H1 (cell line): ENCODE measurements around the gene NSDHL. TPM values are rescaled to one million over a fixed set of nuclear protein-coding genes. Genes with fewer than 3 reads are reported as not detected.

Experiments
- CTCF ChIA-PET: fragments of 300-600 bp; sonication (Branson Sonifier 250); formaldehyde crosslinking; loops from one replicate; lab custom pipeline; 2021; ENCODE audit not compliant: partially characterized antibody; lab: Charles Lee
- POLR2A ChIA-PET: fragments of 300-600 bp; sonication (Branson Sonifier 250); formaldehyde crosslinking; loops from one replicate; lab custom pipeline; 2021; ENCODE audit warnings: inconsistent platforms; ENCODE audit not compliant: partially characterized antibody; lab: Charles Lee
- DNase-seq, 2 experiments: peaks; one replicate each; pipeline versions ENCODE4 v3.0.0 to v3.0.0-alpha.2; 2010 to 2022; ENCODE audit warnings: low spot score in 2 of 2, low read depth in 1 of 2, mixed read lengths in 1 of 2
- FAIRE-seq: peaks from 2 replicates; lab custom pipeline; 2011; peaks lifted over from hg19 to GRCh38; lab: Jason Lieb, UNC
- H2AFZ ChIP-seq: 2 replicates; pipeline ENCODE4 v1.8.1; 2012; ENCODE audit warnings: low read length, inconsistent platforms
- H2AK5ac ChIP-seq: 2 replicates; pipeline ENCODE4 v1.6.1; 2013; ENCODE audit warnings: low read depth, low read length
- H2BK120ac ChIP-seq: replicated peaks from 2 replicates; pipeline ENCODE3; 2013; ENCODE audit warnings: low read depth, low read length, inconsistent platforms
- H2BK12ac ChIP-seq: 2 replicates; pipeline ENCODE4 v1.6.1; 2013; ENCODE audit warnings: low read depth, low read length
- H2BK15ac ChIP-seq: 2 replicates; pipeline ENCODE4 v1.6.1; 2013; ENCODE audit warnings: low read length
- H2BK20ac ChIP-seq: 2 replicates; pipeline ENCODE4 v1.6.1; 2013; ENCODE audit warnings: low read length
- H2BK5ac ChIP-seq: 2 replicates; pipeline ENCODE4 v1.6.1; 2013; ENCODE audit warnings: low read depth, low read length
- H3K14ac ChIP-seq: 2 replicates; pipeline ENCODE4 v1.6.1; 2013; ENCODE audit warnings: inconsistent platforms; ENCODE audit not compliant: insufficient read length
- H3K18ac ChIP-seq: 2 replicates; pipeline ENCODE4 v1.6.1; 2013; ENCODE audit warnings: low read length; ENCODE audit errors: extremely low read depth
- H3K23ac ChIP-seq: 2 replicates; pipeline ENCODE4 v1.6.1; 2013; ENCODE audit warnings: inconsistent platforms; ENCODE audit not compliant: insufficient read length
- H3K23me2 ChIP-seq: 2 replicates; pipeline ENCODE4 v1.6.1; 2013; ENCODE audit warnings: low read depth, low read length
- H3K27ac ChIP-seq: 2 replicates; pipeline ENCODE4 v1.6.1; 2011; ENCODE audit warnings: low read depth, low read length, inconsistent platforms
- H3K27me3 ChIP-seq, 4 experiments: replicated peaks in 1 of 4; 1 replicate in 1 of 4; 2 replicates in 3 of 4; pipeline versions ENCODE4 v1.6.1 to v1.8.1; 2011 to 2013; ENCODE audit warnings: low read length in 3 of 4, mild to moderate bottlenecking in 3 of 4, inconsistent platforms in 2 of 4, mixed read lengths in 2 of 4, moderate library complexity in 1 of 4; ENCODE audit not compliant: control insufficient read depth in 3 of 4, insufficient read depth in 3 of 4; ENCODE audit errors: extremely low read depth in 1 of 4
- H3K36me3 ChIP-seq, 4 experiments: 2 replicates each; pipeline versions ENCODE4 v1.6.1 to v1.8.1; 2011 to 2013; ENCODE audit warnings: mild to moderate bottlenecking in 4 of 4, low read length in 3 of 4, moderate library complexity in 2 of 4, control low read depth in 1 of 4, inconsistent platforms in 1 of 4; ENCODE audit not compliant: insufficient read depth in 4 of 4, control insufficient read depth in 2 of 4
- H3K4ac ChIP-seq: replicated peaks from 2 replicates; pipeline ENCODE3; 2013; ENCODE audit warnings: low read length, low read depth, mixed read lengths, inconsistent platforms; ENCODE audit not compliant: insufficient read length
- H3K4me1 ChIP-seq, 4 experiments: replicated peaks in 1 of 4; 1 replicate in 1 of 4; 2 replicates in 3 of 4; pipeline versions ENCODE4 v1.6.1 to v1.8.1; 2011 to 2013; ENCODE audit warnings: low read length in 3 of 4, inconsistent platforms in 2 of 4, mixed read lengths in 1 of 4; ENCODE audit not compliant: insufficient read depth in 4 of 4, control insufficient read depth in 3 of 4
- H3K4me2 ChIP-seq, 2 experiments: 2 replicates each; pipeline versions ENCODE4 v1.6.1 to v1.8.1; 2011 to 2013; ENCODE audit warnings: low read depth in 2 of 2, low read length in 2 of 2, control low read depth in 1 of 2, inconsistent platforms in 1 of 2, mild to moderate bottlenecking in 1 of 2; ENCODE audit not compliant: insufficient read depth in 1 of 2
- H3K4me3 ChIP-seq, 4 experiments: fragments of 200-600, 300-600 bp in 1 of 4; sonication (generic), shearing (Covaris generic), sonication (Bioruptor Twin) in 1 of 4; 2 replicates each; pipeline versions ENCODE4 v1.5.1 to v1.8.1; 2011 to 2016; ENCODE audit warnings: low read length in 4 of 4, low read depth in 3 of 4, control low read depth in 2 of 4, inconsistent platforms in 2 of 4, mild to moderate bottlenecking in 2 of 4, mixed read lengths in 1 of 4, moderate library complexity in 1 of 4; ENCODE audit not compliant: insufficient read depth in 2 of 4; ENCODE audit errors: extremely low read depth in 1 of 4
- H3K56ac ChIP-seq: replicated peaks from 2 replicates; pipeline ENCODE3; 2013; ENCODE audit warnings: low read depth, mild to moderate bottlenecking, mixed read lengths, low read length, inconsistent platforms; ENCODE audit not compliant: insufficient read length
- H3K79me1 ChIP-seq: 2 replicates; pipeline ENCODE4 v1.6.1; 2013; ENCODE audit warnings: low read depth, low read length, control low read depth
- H3K79me2 ChIP-seq, 2 experiments: 2 replicates each; pipeline versions ENCODE4 v1.6.1 to v1.8.1; 2012 to 2013; ENCODE audit warnings: low read length in 2 of 2, mild to moderate bottlenecking in 2 of 2, inconsistent platforms in 1 of 2; ENCODE audit not compliant: insufficient read depth in 2 of 2, control insufficient read depth in 1 of 2
- H3K9ac ChIP-seq, 4 experiments: replicated peaks in 1 of 4; 1 replicate in 1 of 4; 2 replicates in 3 of 4; pipeline versions ENCODE4 v1.6.1 to v1.8.1; 2011 to 2013; ENCODE audit warnings: low read depth in 3 of 4, low read length in 3 of 4, control low read depth in 2 of 4, mild to moderate bottlenecking in 2 of 4, moderate library complexity in 2 of 4, inconsistent platforms in 1 of 4; ENCODE audit errors: extremely low read depth in 1 of 4
- H3K9me3 ChIP-seq, 2 experiments: 2 replicates each; pipeline versions ENCODE4 v1.6.1 to v1.8.1; 2012 to 2013; ENCODE audit warnings: mild to moderate bottlenecking in 2 of 2, moderate library complexity in 2 of 2, control low read depth in 1 of 2, inconsistent platforms in 1 of 2, low read depth in 1 of 2, low read length in 1 of 2, mixed read lengths in 1 of 2; ENCODE audit not compliant: insufficient read depth in 2 of 2
- H4K20me1 ChIP-seq, 2 experiments: replicated peaks in 1 of 2; 2 replicates each; pipeline versions ENCODE3 to v1.8.1; 2011 to 2013; ENCODE audit warnings: inconsistent platforms in 2 of 2, low read length in 2 of 2, mild to moderate bottlenecking in 1 of 2; ENCODE audit not compliant: insufficient read depth in 2 of 2, control insufficient read depth in 1 of 2
- H4K5ac ChIP-seq: 2 replicates; pipeline ENCODE4 v1.6.1; 2013; ENCODE audit warnings: low read length, low read depth, mixed read lengths, inconsistent platforms; ENCODE audit not compliant: insufficient read length
- H4K8ac ChIP-seq: 2 replicates; pipeline ENCODE4 v1.8.0; 2013; ENCODE audit warnings: mild to moderate bottlenecking, moderate library complexity, low read length, inconsistent platforms; ENCODE audit not compliant: insufficient read depth; ENCODE audit errors: extremely low read depth
- H4K91ac ChIP-seq: replicated peaks from 2 replicates; pipeline ENCODE3; 2013; ENCODE audit warnings: low read length, mixed read lengths, inconsistent platforms; ENCODE audit not compliant: insufficient read length
- ATF3 ChIP-seq: IDR thresholded peaks from 2 replicates; pipeline ENCODE4 v1.6.1; 2011; ENCODE audit warnings: low read depth, mild to moderate bottlenecking, low read length; ENCODE audit not compliant: insufficient read depth
- CBX5 ChIP-seq: fragments of 300-800, 300-1000 bp; sonication (generic); IDR thresholded peaks from 2 replicates; pipeline ENCODE4 v1.7.1; 2016; ENCODE audit warnings: antibody characterized with exemption, low read length, low read depth
- HDAC6 ChIP-seq: IDR thresholded peaks from one replicate; pipeline ENCODE4 v1.7.1; 2012; ENCODE audit warnings: low read depth, mild to moderate bottlenecking, inconsistent platforms, low read length, moderate library complexity
- KDM5A ChIP-seq: fragments of 200-600 bp; IDR thresholded peaks from 2 replicates; pipeline ENCODE4 v1.7.1; 2012; ENCODE audit warnings: mild to moderate bottlenecking, low read length, inconsistent platforms, mixed read lengths
- NANOG ChIP-seq: IDR thresholded peaks from 2 replicates; pipeline ENCODE4 v1.6.1; 2011; ENCODE audit warnings: low read length, low read depth, mild to moderate bottlenecking, inconsistent platforms; ENCODE audit not compliant: insufficient read depth, poor library complexity, severe bottlenecking
- POLR2A ChIP-seq, 2 experiments: IDR thresholded peaks; 1 replicate in 1 of 2; 2 replicates in 1 of 2; pipeline ENCODE4 v1.6.1; 2011; ENCODE audit warnings: low read depth in 2 of 2, low read length in 2 of 2, mild to moderate bottlenecking in 2 of 2; ENCODE audit errors: control extremely low read depth in 1 of 2
- POU5F1 ChIP-seq: IDR thresholded peaks from 2 replicates; pipeline ENCODE4 v1.6.1; 2011; ENCODE audit warnings: low read depth, mild to moderate bottlenecking, low read length, moderate library complexity
- SUZ12 ChIP-seq: fragments of 200-600 bp; sonication (generic); IDR thresholded peaks from 2 replicates; pipeline ENCODE4 v1.6.1; 2012; ENCODE audit warnings: mild to moderate bottlenecking, inconsistent platforms, low read length, moderate library complexity, mixed read lengths
- YY1 ChIP-seq: IDR thresholded peaks from 2 replicates; pipeline ENCODE4 v1.6.1; 2011; ENCODE audit warnings: low read depth, mild to moderate bottlenecking, low read length
- WGBS, 2 experiments: shearing (Covaris generic) in 1 of 2; methylation state at CpG; one replicate each; pipeline versions ENCODE4 v1.1.6 to v1.1.7; 2013 to 2015; ENCODE audit warnings: low lambda C conversion rate in 2 of 2, mixed read lengths in 2 of 2, inconsistent platforms in 1 of 2, low coverage in 1 of 2, missing lambda C conversion rate in 1 of 2; ENCODE audit not compliant: insufficient replicate concordance in 2 of 2, insufficient coverage in 1 of 2, insufficient read length in 1 of 2; ENCODE audit errors: extremely low coverage in 1 of 2, missing lambda C conversion rate in 1 of 2; 5-methylcytosine and 5-hydroxymethylcytosine counted together
- polyA plus RNA-seq, 7 experiments: library from polyadenylated mRNA; depleted of rRNA in 3 of 7; stranded (reverse) in 5 of 7; unstranded in 2 of 7; fragments of >200 nt in 5 of 7; fragments of 200-250 nt in 2 of 7; gene quantifications; 1 replicate in 5 of 7; 2 replicates in 1 of 7; 4 replicates in 1 of 7; pipeline versions ENCODE4 v1.2.1 to v1.2.3, GENCODE V29; 2011 to 2013; ENCODE audit warnings: missing spikeins in 2 of 7, mixed read lengths in 2 of 7
- total RNA-seq: library from RNA; stranded (reverse); fragmentation: NEBNext Ultra II Directional; extraction: Animal tissue kit (Norgen Biotek cat#: 25700); gene quantifications from 2 replicates; pipeline ENCODE4 v1.2.1, GENCODE V29; 2021

NSDHL gene
- total and polyA plus RNA-seq, 2 of the 8 experiments (the other 6 are each of a cell fraction or from before 2014, with no cell fraction given), result 31.5 to 34.6 TPM

DNA sequence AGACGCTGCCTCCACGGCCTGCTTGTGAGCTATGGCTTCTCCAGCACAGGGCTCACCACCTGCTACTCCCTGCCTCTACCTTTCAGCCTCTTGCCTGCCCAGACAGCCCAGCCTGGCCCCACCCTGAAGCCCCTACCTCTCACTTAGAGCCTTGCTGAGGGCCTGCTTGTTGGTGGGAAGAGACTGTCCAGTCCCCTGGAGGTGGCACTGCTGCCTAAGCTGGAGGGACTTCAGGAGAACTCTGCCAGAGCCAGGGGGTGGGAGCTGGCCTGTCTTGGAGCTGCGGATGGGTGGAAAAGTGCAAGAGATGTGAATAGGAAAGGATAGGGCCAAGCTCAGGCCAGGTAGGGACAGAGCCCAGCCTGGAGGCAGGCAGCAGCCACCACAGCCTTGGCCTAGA lies 64.3 kb downstream of the NSDHL start:
- CTCF ChIA-PET, result interaction anchor here (0.6 to 3.1 kb wide), 9 partner anchors 9 to 152 kb away, joined by 3 to 21 read pairs (median 5); no protein-coding TSS in a partner anchor
- WGBS, 2 experiments, result 83% methylated on average over 2 of the region's 3 CpGs; no CpG with 5 or more reads in 1 of the 2 experiments
- no peak for FAIRE-seq

More for the DNA sequence above, 64.3 kb downstream of the NSDHL start:
- no peak overlapping the region for H3K4me3 ChIP-seq
- no peak overlapping the region for H3K4ac ChIP-seq
- POLR2A ChIA-PET, result interaction anchor here (1.1 kb wide), 2 partner anchors 9 to 19 kb away, joined by 3 to 4 read pairs; no protein-coding TSS in a partner anchor
- H3K14ac ChIP-seq, result no peak overlapping the region
- H3K9me3 ChIP-seq, result no peaks in the 10 kb centered on the region
- no peaks in the 10 kb centered on the region for H4K20me1 ChIP-seq
- no peak overlapping the region for H2BK20ac ChIP-seq
- H3K27me3 ChIP-seq, result peaks cover 0 to 2% (median 0%) of the 10 kb centered on the region in 4 experiments; a peak in 2 of 7 replicates
- H4K91ac ChIP-seq, result no peak overlapping the region
- no peak overlapping the region for H3K27ac ChIP-seq
- H2AFZ ChIP-seq, result no peak overlapping the region
- no peak overlapping the region for H3K23ac ChIP-seq
- peaks cover 2 to 34% (median 22%) of the 10 kb centered on the region in 4 experiments; a peak in 5 of 7 replicates for H3K4me1 ChIP-seq
- H3K36me3 ChIP-seq, result no peaks in the 10 kb centered on the region
- no peak overlapping the region for H3K4me2 ChIP-seq
- H4K5ac ChIP-seq, result no peak overlapping the region
- no peaks in the 10 kb centered on the region for H3K79me1 ChIP-seq
- no peak overlapping the region for H2BK15ac ChIP-seq
- H3K56ac ChIP-seq, result no peak overlapping the region
- no peak overlapping the region for H2BK120ac ChIP-seq
- peaks cover 2% of the 10 kb centered on the region; the same call in 1 of the 2 replicates for H3K23me2 ChIP-seq
- DNase-seq, result no peak
- peak overlapping the region; percentile 60; the same call in 1 of the 2 replicates for H2BK12ac ChIP-seq
- H3K9ac ChIP-seq, result no peak overlapping the region
- H2BK5ac ChIP-seq, result no peak overlapping the region
- no peak overlapping the region; the same call in 1 of the 2 replicates for H3K18ac ChIP-seq
- no peak overlapping the region; the same call in 1 of the 2 replicates for H2AK5ac ChIP-seq
- no peaks in the 10 kb centered on the region for H3K79me2 ChIP-seq
- TF ChIP-seq ATF3 (no peak), POU5F1 (no peak), HDAC6 (no peak), SUZ12 (no peak), CBX5 (no peak), KDM5A (no peak), YY1 (no peak), POLR2A (IDR thresholded peaks at IDR 0.05; ENCODE audit: control extremely low read depth in 1 of 2, low read depth in 2 of 2, low read length in 2 of 2) (no peak), NANOG (no peak)
- H4K8ac ChIP-seq, result no peak overlapping the region
